RWPE2 (cell line): ENCODE data around the gene COPS9.
A peak's percentile ranks its signal among the peaks of the same experiment; 100 is the strongest.

Experiments used
- ATAC-seq: fragments of 200-7000 bp; cut with Tn5 transposase; 3 replicates; pipeline ENCODE4 v1.9.1; 2021; ENCODE audit warnings: low read depth
- DNase-seq: peaks from one replicate; pipeline ENCODE4 v3.0.0-alpha.2; 2020; ENCODE audit warnings: low spot score
- H3K27ac ChIP-seq: fragments of 450-650 bp; 2 replicates; pipeline ENCODE4 v1.5.1; 2017; ENCODE audit warnings: mild to moderate bottlenecking; ENCODE audit not compliant: poor library complexity, severe bottlenecking
- H3K27me3 ChIP-seq: fragments of 250-450 bp; sonication (Bioruptor Pico); 2 replicates; pipeline ENCODE4 v1.5.1; 2021; ENCODE audit warnings: mild to moderate bottlenecking, moderate library complexity; ENCODE audit not compliant: insufficient read depth, poor library complexity, severe bottlenecking
- H3K36me3 ChIP-seq: fragments of 250-450 bp; sonication (Bioruptor Pico); 2 replicates; pipeline ENCODE4 v1.5.1; 2020; ENCODE audit warnings: low read depth, mild to moderate bottlenecking, moderate library complexity
- H3K4me1 ChIP-seq: fragments of 250-450 bp; sonication (Bioruptor Pico); 2 replicates; pipeline ENCODE4 v1.5.1; 2021; ENCODE audit warnings: mild to moderate bottlenecking, moderate library complexity; ENCODE audit not compliant: insufficient read depth, poor library complexity, severe bottlenecking
- H3K4me3 ChIP-seq: fragments of 250-450 bp; sonication (Bioruptor Pico); 2 replicates; pipeline ENCODE4 v1.5.1; 2021; ENCODE audit warnings: mild to moderate bottlenecking, moderate library complexity; ENCODE audit not compliant: severe bottlenecking
- H3K9me3 ChIP-seq: fragments of 250-450 bp; sonication (Bioruptor Pico); 2 replicates; pipeline ENCODE4 v1.5.1; 2021; ENCODE audit warnings: mild to moderate bottlenecking, moderate library complexity; ENCODE audit not compliant: severe bottlenecking
- CTCF ChIP-seq: fragments of 450-650 bp; IDR thresholded peaks from one replicate; pipeline ENCODE4 v1.5.1; 2017; ENCODE audit warnings: mild to moderate bottlenecking, moderate library complexity; ENCODE audit not compliant: poor library complexity, severe bottlenecking

COPS9 gene

GRCh38 chr2:240169486-240170353, 33.6 kb upstream of the COPS9 start:
- Histone ChIP-seq H3K27me3 (peaks cover 3% of the 10 kb centered on the region), H3K27ac (no peak overlapping the region), H3K36me3 (no peaks in the 10 kb centered on the region), H3K9me3 (no peaks in the 10 kb centered on the region), H3K4me1 (no peaks in the 10 kb centered on the region), H3K4me3 (no peak overlapping the region)
- no peak for TF ChIP-seq CTCF
- ATAC-seq = no peak
- peak; percentile 40 for DNase-seq

- Histone ChIP-seq H3K4me1 (no peaks in the 10 kb centered on the region), H3K9me3 (no peaks in the 10 kb centered on the region), H3K27ac (no peak overlapping the region), H3K4me3 (no peak overlapping the region), H3K27me3 (peaks cover 3% of the 10 kb centered on the region), H3K36me3 (no peaks in the 10 kb centered on the region)
- ATAC-seq (no peak), DNase-seq (peak; percentile 59)
- TF ChIP-seq CTCF = no peak
These were observed 32.6 kb upstream of the COPS9 start for GRCh38 chr2:240168546-240169361.

GRCh38 chr2:240168041-240168440, 31.9 kb upstream of the COPS9 start:
- no peak overlapping the region for H3K4me3 ChIP-seq
- no peaks in the 10 kb centered on the region for H3K36me3 ChIP-seq
- H3K9me3 ChIP-seq = no peaks in the 10 kb centered on the region
- H3K4me1 ChIP-seq = no peaks in the 10 kb centered on the region
- no peak for TF ChIP-seq CTCF
- H3K27ac ChIP-seq = no peak overlapping the region
- DNase-seq (peak; percentile 42), ATAC-seq (no peak)
- H3K27me3 ChIP-seq = peaks cover 3% of the 10 kb centered on the region

GRCh38 chr2:240167588-240167880, 31.4 kb upstream of the COPS9 start:
- peaks cover 3% of the 10 kb centered on the region for H3K27me3 ChIP-seq
- no peaks in the 10 kb centered on the region for H3K4me1 ChIP-seq
- TF ChIP-seq CTCF = no peak
- H3K36me3 ChIP-seq = no peaks in the 10 kb centered on the region
- no peak overlapping the region for H3K27ac ChIP-seq
- no peaks in the 10 kb centered on the region for H3K9me3 ChIP-seq
- no peak for ATAC-seq
- H3K4me3 ChIP-seq = no peak overlapping the region
- peak; percentile 45 for DNase-seq
